ENCODE data around the gene WFDC2.
"Not testable (repeated sequence)": the region's sequence is repeated elsewhere in the genome, so short reads cannot be mapped to it uniquely, and the experiment has no call there.

WFDC2 gene

DNA sequence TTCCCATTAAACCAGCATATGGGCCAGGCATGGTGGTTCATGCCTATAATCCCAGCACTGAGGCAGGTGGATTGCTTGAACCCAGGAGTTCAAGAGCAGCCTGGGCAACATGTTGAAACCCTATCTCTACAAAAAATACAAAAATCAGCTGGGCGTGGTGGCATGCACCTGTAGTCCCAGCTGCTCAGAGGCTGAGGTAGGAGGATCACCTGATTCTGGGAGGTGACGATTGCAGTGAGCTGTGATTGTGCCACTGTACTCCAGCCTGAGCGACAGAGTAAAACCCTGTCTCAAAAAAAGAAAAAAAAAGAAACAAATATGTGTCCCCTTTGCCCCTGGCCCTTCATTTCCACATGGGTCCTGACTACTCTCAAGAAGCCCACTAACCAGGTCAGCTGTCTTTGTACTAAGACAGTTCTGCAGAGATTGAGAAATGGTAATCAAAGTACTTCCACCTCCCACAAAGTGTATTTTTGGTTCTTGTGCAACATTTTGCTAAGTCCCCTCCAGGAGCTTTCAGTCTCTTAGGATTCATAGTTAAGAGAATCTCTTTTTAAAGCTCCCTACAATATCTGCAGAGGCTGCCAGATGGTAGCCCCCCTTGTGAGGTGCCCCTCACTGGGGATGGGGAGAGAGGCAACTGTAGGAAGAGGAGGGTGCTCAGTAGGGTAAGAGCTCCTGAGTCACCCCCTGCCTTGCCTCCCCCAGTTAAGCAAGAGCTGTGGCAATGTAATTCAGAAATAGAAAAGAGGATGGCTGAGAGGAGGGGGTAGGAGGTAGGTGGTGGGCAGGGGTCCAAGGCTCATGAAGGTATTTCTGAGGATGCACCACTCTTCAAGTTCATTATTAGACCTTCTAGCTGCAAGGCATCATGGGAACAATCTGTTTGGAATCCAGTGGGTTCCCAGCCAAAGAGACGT, 16.5 kb upstream of the WFDC2 start:
- no peak for DNase-seq

DNA sequence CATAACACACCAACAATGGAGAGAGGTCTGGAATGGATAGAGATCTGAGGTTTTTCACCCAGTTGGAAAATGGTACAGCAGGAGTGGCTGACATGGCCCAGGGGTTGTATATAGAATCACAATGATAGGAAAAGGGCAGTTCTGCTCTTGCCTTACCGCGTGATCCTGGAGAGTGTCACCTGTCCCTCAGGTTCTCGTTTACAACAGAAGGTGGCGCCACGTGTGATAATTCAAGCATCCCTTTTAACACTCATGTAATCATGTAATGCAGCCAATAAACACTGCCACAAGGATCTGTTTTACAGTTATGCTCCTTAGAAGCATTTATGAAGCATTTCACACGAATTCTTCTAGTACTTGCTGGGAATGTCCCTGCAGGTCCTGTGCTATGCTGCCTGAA, 12.9 kb upstream of the WFDC2 start:
- no peak for DNase-seq

DNA sequence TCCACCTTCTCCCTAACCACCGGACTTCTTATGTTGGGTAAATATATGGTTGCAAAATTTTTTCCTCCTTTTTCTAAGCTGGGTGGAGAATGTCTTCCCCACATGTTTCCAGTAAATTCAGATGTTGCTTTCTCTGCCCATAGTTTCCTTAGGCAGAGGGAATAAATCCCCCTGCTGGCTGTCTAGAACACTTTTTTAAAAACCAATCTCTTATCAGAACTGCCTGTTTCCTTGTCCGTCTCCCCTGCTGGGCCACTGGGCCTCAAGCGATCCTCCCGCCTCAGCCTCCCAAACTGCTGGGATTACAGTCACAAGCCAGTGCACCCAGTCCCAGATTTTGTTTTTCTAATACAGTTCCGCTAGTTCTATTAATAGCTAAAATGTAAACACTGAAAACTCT, 9.9 kb upstream of the WFDC2 start:
- DNase-seq: no peak

GRCh38 chr20:45461225-45461624, 8.3 kb upstream of the WFDC2 start:
- no peak for DNase-seq

- no peak for DNase-seq
These were observed 6.6 kb upstream of the WFDC2 start for GRCh38 chr20:45462711-45463509.

- no peak for DNase-seq
These were observed 5.8 kb upstream of the WFDC2 start for GRCh38 chr20:45463709-45464108.

- DNase-seq: no peak
These were observed 3.9 kb upstream of the WFDC2 start for GRCh38 chr20:45465491-45466266.

- DNase-seq: no peak
These were observed 2.4 kb upstream of the WFDC2 start for GRCh38 chr20:45467172-45467571.

DNA sequence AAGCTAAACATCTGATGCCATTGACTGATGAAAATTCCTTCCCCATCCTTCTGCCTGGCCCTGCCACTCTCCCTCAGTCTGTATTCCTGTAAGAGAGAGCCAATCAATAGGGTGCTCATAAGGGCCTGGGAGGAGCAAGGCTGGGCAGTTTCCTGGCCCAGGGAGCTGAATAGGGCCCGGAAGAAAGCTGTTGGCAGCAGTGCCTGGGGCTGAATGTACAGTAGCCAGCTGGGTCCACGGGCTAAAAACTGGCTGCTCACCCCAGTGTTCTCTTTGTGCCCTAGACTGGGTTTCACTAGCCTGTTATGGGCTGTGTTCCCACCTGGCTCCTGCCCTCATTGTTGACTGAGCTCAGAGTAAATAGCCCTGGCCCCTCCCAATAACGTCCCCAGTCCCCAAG, 1.7 kb upstream of the WFDC2 start:
- no peak for DNase-seq

DNA sequence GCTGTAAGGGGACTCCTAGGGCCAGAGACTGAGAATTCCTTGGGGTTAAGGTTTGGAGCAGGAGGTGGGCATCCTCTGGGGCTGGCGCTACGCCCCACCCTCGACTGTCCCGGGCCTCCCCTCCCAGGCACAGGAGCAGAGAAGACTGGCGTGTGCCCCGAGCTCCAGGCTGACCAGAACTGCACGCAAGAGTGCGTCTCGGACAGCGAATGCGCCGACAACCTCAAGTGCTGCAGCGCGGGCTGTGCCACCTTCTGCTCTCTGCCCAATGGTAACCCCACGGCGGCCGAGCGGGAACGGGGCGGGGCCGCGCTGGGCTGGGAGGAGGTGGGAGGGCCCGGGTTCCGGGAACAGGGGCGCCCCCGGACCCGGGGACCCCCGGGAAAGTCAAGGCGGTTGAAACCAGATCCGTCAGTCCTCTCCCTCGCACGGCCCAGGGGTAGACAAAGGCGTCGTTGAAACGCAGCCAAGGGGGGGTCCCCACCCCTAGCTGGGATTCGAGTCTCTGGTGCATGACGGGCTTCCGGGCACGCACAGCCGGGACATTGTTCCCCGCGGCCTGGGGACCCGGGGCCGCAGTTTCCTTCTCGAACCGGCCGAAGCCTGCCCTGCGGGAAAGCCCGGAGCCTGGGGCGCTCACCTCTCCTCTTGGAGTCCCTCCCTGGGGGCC, 844 bp downstream of the WFDC2 start:
- no peak for DNase-seq

- DNase-seq: no peak
These were observed 1.4 kb downstream of the WFDC2 start for GRCh38 chr20:45470937-45471336.

- not testable (repeated sequence) for DNase-seq
These were observed 2.7 kb downstream of the WFDC2 start for GRCh38 chr20:45472286-45472685.

GRCh38 chr20:45477530-45478148, 8.1 kb downstream of the WFDC2 start:
- not testable (repeated sequence) for DNase-seq

GRCh38 chr20:45479822-45480221, 10.3 kb downstream of the WFDC2 start:
- DNase-seq: no peak

DNA sequence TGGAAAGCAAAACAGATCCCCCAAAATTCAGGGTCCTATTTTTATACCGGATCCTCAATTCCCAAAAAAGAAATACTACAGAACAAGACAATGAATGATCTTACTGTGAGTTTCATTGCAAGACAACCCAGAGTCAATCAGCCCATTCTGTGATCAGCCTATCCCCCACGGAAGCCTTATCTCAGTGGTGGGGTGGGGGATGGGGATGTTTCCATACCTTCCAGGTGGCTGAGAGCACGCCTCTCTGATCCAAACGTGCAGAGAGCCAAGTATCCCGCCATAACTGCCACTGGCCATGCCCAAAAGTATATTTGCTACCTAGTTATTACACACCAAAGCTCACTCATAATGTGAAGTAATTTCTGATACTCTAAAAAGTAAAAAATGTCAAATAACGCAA, 15.1 kb downstream of the WFDC2 start:
- DNase-seq: no peak

DNA sequence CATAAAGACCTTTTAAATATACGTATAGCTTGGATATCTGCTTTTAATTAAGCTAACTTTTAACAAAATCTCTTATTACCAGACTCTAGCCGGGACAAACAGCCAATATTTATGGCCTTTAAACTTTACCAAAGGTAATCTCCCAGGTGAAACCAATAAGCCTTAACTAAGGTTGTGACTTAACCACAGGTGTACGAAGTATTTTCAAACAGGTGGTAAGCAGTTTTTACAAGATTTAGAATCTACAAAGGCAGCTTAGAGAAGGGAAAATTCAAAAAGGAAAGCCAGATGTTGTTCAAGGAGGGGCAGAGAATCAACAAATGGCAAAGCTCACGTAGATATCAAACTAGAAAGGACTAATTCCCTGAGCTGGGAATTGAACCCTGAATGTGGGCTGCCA, 15.8 kb downstream of the WFDC2 start:
- DNase-seq: no peak

- no peak for DNase-seq
These were observed 17.7 kb downstream of the WFDC2 start for GRCh38 chr20:45487231-45487635.

- no peak for DNase-seq
These were observed 19.6 kb downstream of the WFDC2 start for GRCh38 chr20:45489083-45489531.

GRCh38 chr20:45495501-45495941, 26.0 kb downstream of the WFDC2 start:
- DNase-seq: no peak

- no peak for DNase-seq
These were observed 26.6 kb downstream of the WFDC2 start for GRCh38 chr20:45496166-45496565.

DNA sequence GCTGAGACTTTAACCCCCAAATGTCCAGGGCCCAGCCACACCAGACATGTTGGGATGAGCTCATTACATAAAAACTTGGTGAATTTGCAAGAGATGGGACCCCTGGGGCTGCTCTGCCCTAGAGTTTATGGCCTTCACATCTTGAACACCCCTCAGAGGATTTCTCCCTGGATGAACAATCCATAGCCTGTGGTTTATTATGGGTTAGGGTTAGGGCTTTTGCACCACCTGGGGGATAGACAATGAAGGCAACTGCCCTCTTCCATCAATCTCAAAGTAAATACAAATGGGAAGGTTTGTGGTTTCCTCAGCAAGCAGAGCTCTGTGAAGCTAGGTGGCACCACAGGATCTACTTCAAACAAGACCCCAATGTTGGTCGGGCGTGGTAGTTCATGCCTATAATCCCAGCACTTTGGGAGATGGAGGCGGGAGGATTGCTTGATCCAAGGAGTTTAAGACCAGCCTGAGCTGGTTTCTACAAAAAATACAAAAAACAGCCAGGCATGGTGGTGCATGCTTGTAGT, 28.5 kb downstream of the WFDC2 start:
- DNase-seq: no peak

- DNase-seq: no peak
These were observed 30.5 kb downstream of the WFDC2 start for GRCh38 chr20:45500022-45500421.
